K562 (cell line): ENCODE measurements around the gene ARHGAP10.
A peak's percentile ranks its signal among the peaks of the same experiment; 100 is the strongest.

ENCODE experiments used
- CREB3 ChIP-seq: fragments of 450-650 bp; conservative IDR thresholded peaks from 2 replicates; pipeline ENCODE4 v1.6.1; 2016; ENCODE audit warnings: missing genetic modification characterization, low read depth, mild to moderate bottlenecking, missing compliant biosample characterization, moderate library complexity
- CTCF ChIP-seq, 3 experiments: IDR thresholded peaks in 2 of 3; conservative IDR thresholded peaks in 1 of 3; 2 replicates each; pipeline ENCODE4 v1.5.1; 2011 to 2012; ENCODE audit warnings: low read length in 3 of 3, mild to moderate bottlenecking in 3 of 3, control low read depth in 2 of 3, improper control_type of control experiment in 1 of 3, inconsistent platforms in 1 of 3, low read depth in 1 of 3, mixed read lengths in 1 of 3, moderate library complexity in 1 of 3; ENCODE audit not compliant: insufficient read depth in 2 of 3
- EZH2 ChIP-seq: IDR thresholded peaks from 2 replicates; pipeline ENCODE4 v1.6.1; 2012; ENCODE audit warnings: low read depth, mild to moderate bottlenecking, inconsistent platforms, low read length, borderline replicate concordance
- HMGXB4 ChIP-seq: sonication (generic); formaldehyde crosslinking; IDR thresholded peaks from 2 replicates; pipeline ENCODE4 v1.8.1; 2023; ENCODE audit warnings: mild to moderate bottlenecking, missing genetic modification reagents
- POLR2A ChIP-seq: fragments of 450-650 bp; conservative IDR thresholded peaks from 2 replicates; pipeline ENCODE4 v1.6.1; 2016
- SETDB1 ChIP-seq: IDR thresholded peaks from one replicate; pipeline ENCODE4 v1.6.1; 2012; ENCODE audit warnings: low read length, control low read depth, inconsistent platforms
- TCF7 ChIP-seq: sonication (generic); IDR thresholded peaks from 2 replicates; pipeline ENCODE4 v1.6.1; 2016; ENCODE audit warnings: antibody characterized with exemption, borderline replicate concordance
- TCF7L2 ChIP-seq: fragments of 150-350 bp; IDR thresholded peaks from 2 replicates; pipeline ENCODE4 v1.6.1; 2016; ENCODE audit warnings: low read depth, mild to moderate bottlenecking, low read length, moderate library complexity
- ZFP36 ChIP-seq: fragments of 150-350 bp; IDR thresholded peaks from 2 replicates; pipeline ENCODE4 v1.6.1; 2018; ENCODE audit warnings: low read length, low read depth; ENCODE audit not compliant: partially characterized antibody
- ZSCAN29 ChIP-seq: fragments of 450-650 bp; IDR thresholded peaks from 2 replicates; pipeline ENCODE4 v1.6.1; 2017

GRCh38 chr4:148056879-148057278 is 325.0 kb downstream of the ARHGAP10 start:
- TF ChIP-seq TCF7 (no peak), CTCF (IDR thresholded peaks at IDR 0.05 in 2 of 3, conservative IDR thresholded peaks at IDR 0.05 in 1 of 3; ENCODE audit: insufficient read depth in 2 of 3, low read depth in 1 of 3, low read length in 3 of 3) (peak; percentile 46 to 62 (median 53); a peak in 5 of 6 replicates), SETDB1 (no peak), CREB3 (tag) (no peak), POLR2A (no peak), TCF7L2 (no peak), HMGXB4 (no peak), ZSCAN29 (no peak), ZFP36 (no peak), EZH2 (no peak)
